Ishikawa (cell line): ENCODE data around the gene CD9.

Experiments
- EGR1 ChIP-seq: IDR thresholded peaks from 2 replicates; pipeline ENCODE4 v1.6.1; 2012
- FOXM1 ChIP-seq: IDR thresholded peaks from 2 replicates; pipeline ENCODE4 v1.6.1; 2012; ENCODE audit warnings: low read depth, borderline replicate concordance
- NFIC ChIP-seq: IDR thresholded peaks from 2 replicates; pipeline ENCODE4 v1.6.1; 2012
- TAF1 ChIP-seq: IDR thresholded peaks from 2 replicates; pipeline ENCODE4 v1.6.1; 2012; ENCODE audit warnings: low read depth, mild to moderate bottlenecking
- TCF12 ChIP-seq: IDR thresholded peaks from 2 replicates; pipeline ENCODE4 v1.6.1; 2012; ENCODE audit warnings: low read depth
- TF ChIP-seq, protein P1 (sequence below): IDR thresholded peaks from 2 replicates; pipeline ENCODE4 v1.6.1; 2012
- TF ChIP-seq, protein P2 (sequence below): IDR thresholded peaks from 2 replicates; pipeline ENCODE4 v1.6.1; 2012; ENCODE audit warnings: low read depth, mild to moderate bottlenecking

DNA sequence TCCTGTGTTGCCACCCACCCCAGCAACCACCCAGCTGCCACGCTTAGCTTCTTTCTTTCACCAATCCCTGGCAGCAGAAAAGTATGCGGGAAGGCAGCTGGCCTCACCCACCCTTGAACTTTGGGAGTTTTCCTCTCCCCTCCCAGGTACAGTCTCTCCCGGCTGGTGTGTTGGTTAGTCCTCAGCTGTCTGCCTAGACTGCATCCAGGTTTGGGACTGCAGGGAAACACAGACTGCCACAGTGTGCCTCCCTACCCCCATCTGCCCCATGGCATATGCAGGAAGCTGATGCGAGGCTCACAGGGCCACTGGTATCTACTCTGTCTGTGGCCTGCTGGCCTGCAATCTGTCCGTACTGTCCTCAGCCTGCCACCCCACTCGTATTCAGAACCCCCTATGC, 2.1 kb downstream of the CD9 start:
- TF ChIP-seq EGR1 = no peak
- TF ChIP-seq TCF12 = no peak
- no peak for TF ChIP-seq NFIC
- TF ChIP-seq, protein P1, sequence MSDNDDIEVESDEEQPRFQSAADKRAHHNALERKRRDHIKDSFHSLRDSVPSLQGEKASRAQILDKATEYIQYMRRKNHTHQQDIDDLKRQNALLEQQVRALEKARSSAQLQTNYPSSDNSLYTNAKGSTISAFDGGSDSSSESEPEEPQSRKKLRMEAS = no peak
- TF ChIP-seq, protein P2, sequence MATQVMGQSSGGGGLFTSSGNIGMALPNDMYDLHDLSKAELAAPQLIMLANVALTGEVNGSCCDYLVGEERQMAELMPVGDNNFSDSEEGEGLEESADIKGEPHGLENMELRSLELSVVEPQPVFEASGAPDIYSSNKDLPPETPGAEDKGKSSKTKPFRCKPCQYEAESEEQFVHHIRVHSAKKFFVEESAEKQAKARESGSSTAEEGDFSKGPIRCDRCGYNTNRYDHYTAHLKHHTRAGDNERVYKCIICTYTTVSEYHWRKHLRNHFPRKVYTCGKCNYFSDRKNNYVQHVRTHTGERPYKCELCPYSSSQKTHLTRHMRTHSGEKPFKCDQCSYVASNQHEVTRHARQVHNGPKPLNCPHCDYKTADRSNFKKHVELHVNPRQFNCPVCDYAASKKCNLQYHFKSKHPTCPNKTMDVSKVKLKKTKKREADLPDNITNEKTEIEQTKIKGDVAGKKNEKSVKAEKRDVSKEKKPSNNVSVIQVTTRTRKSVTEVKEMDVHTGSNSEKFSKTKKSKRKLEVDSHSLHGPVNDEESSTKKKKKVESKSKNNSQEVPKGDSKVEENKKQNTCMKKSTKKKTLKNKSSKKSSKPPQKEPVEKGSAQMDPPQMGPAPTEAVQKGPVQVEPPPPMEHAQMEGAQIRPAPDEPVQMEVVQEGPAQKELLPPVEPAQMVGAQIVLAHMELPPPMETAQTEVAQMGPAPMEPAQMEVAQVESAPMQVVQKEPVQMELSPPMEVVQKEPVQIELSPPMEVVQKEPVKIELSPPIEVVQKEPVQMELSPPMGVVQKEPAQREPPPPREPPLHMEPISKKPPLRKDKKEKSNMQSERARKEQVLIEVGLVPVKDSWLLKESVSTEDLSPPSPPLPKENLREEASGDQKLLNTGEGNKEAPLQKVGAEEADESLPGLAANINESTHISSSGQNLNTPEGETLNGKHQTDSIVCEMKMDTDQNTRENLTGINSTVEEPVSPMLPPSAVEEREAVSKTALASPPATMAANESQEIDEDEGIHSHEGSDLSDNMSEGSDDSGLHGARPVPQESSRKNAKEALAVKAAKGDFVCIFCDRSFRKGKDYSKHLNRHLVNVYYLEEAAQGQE = no peak
- TF ChIP-seq FOXM1 = no peak
- TF ChIP-seq TAF1 = no peak
